ENCODE measurements around the gene TPRN. TPM values are rescaled to one million over a fixed set of nuclear protein-coding genes. Genes with fewer than 3 reads are reported as not detected.

TPRN gene
- total and polyA plus RNA-seq, 2 donors (not counting 3 experiments of a cell fraction or from before 2014, with no cell fraction given), result 4.3 to 12.4 TPM

GRCh38 chr9:137233143-137233980 is 32.8 kb upstream of the TPRN start:
- Histone ChIP-seq H3K9ac (replicated peaks; ENCODE audit: extremely low read depth, insufficient read depth, low read length) (no peak overlapping the region), H4K20me1 (replicated peaks; ENCODE audit: control insufficient read depth, extremely low read depth, insufficient read depth, low read length) (no peaks in the 10 kb centered on the region), H2AFZ (ENCODE audit: low read depth, low read length) (no peak overlapping the region), H3K27me3 (ENCODE audit: control insufficient read depth in 2 of 2, insufficient read depth in 2 of 2, low read length in 2 of 2) (no peaks in the 10 kb centered on the region), H3K4me2 (ENCODE audit: insufficient read depth, low read length) (no peak overlapping the region), H3K36me3 (ENCODE audit: control insufficient read depth in 2 of 2, extremely low read depth in 1 of 2, insufficient read depth in 2 of 2, low read length in 2 of 2) (no peaks in the 10 kb centered on the region), H3K4me1 (ENCODE audit: control insufficient read depth, extremely low read depth, insufficient read depth, low read length) (no peaks in the 10 kb centered on the region), H3K4me3 (replicated peaks in 1 of 3; ENCODE audit: insufficient read depth in 1 of 3, low read depth in 1 of 3, low read length in 3 of 3) (no peak overlapping the region), H3K79me2 (ENCODE audit: control insufficient read depth, insufficient read depth, low read length) (no peaks in the 10 kb centered on the region), H3K27ac (ENCODE audit: insufficient read depth, low read depth, low read length) (no peak overlapping the region), H3K9me1 (replicated peaks; ENCODE audit: control insufficient read depth, extremely low read depth, insufficient read depth, low read length) (no peaks in the 10 kb centered on the region), H3K9me3 (replicated peaks; ENCODE audit: control insufficient read depth, insufficient read depth, low read length) (no peaks in the 10 kb centered on the region)
- intact Hi-C loops (cut with micrococcal nuclease) (no loop called here), dilution Hi-C loops (cut with MboI; ENCODE audit: extremely low pct_ligation_motif_present, low sequenced_read_pairs) (no loop called here)
- FAIRE-seq (no peak), DNase-seq (ENCODE audit: low read depth, low spot score) (no peak)
- CTCF ChIA-PET, result no interaction called here
- POLR2A ChIA-PET, result no interaction called here
- TF ChIP-seq MAX (IDR thresholded peaks at IDR 0.05; ENCODE audit: insufficient read depth, insufficient read length), result no peak
- TF ChIP-seq POLR2A (IDR thresholded peaks at IDR 0.05; ENCODE audit: low read depth, low read length), result no peak
- TF ChIP-seq EZH2 (IDR thresholded peaks at IDR 0.05; ENCODE audit: borderline replicate concordance, low read depth, low read length, severe bottlenecking), result no peak
- no peak for TF ChIP-seq CTCF (IDR thresholded peaks at IDR 0.05; ENCODE audit: extremely low read depth in 1 of 2, insufficient read depth in 1 of 2, low read depth in 1 of 2, low read length in 2 of 2)
- TF ChIP-seq MYC (IDR thresholded peaks at IDR 0.05; ENCODE audit: low read depth, low read length), result no peak
- no peak for TF ChIP-seq GATA2 (IDR thresholded peaks at IDR 0.05; ENCODE audit: insufficient read depth, insufficient read length, low read depth, low read length)
- no peak for TF ChIP-seq FOS (IDR thresholded peaks at IDR 0.05; ENCODE audit: borderline replicate concordance, insufficient read depth, low read length)
- no TSS peak for BruUV-seq (replicated peaks)
